GM12873 (cell line): Measurements from ENCODE around the gene MPP2.

Experiments
- TF ChIP-seq, protein P1 (sequence below): IDR thresholded peaks from 2 replicates; pipeline ENCODE4 v1.5.1; 2012; ENCODE audit warnings: low read depth, mild to moderate bottlenecking, moderate library complexity, low read length, control low read depth; ENCODE audit not compliant: insufficient read depth; ENCODE audit errors: missing control alignments

The MPP2 gene

DNA sequence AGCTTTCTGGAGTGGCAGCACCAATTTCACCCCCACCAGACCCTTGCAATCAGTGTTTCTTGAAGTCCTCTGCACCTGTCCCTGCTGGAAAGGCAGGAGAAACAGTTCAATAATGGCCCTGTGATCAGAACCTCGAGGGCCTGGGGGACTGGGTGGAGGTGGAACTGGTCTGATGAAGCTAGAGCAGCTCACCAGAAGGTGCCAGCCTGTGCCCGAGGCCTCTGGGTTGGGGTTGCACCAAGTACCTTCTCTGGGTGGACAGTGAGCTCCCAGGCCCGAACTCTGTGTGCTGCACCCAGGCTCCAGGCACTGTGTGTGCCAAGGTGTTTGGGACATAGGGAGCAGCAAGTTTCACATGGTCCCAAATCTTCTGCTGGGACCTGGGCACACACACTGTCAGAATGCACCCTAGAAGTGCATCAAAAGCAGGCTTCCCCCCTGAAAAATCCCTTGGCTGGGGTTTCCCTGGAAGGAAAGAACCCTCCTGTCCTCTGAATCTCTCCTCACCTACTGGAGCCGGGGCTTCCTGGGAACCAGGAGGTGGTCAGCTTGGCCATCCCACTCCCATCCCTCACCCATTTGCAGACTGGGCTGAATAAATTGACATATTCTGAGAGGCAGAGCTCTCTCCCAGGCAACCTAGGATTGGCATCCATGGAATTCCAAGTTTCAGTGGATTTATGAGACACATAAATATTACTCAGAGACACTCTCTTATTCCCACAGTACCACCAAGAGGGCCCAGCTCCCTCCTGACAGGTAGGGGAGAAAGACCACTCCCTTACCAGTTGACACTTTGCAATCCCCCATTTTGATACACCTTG, 43.0 kb downstream of the MPP2 start:
- TF ChIP-seq, protein P1, sequence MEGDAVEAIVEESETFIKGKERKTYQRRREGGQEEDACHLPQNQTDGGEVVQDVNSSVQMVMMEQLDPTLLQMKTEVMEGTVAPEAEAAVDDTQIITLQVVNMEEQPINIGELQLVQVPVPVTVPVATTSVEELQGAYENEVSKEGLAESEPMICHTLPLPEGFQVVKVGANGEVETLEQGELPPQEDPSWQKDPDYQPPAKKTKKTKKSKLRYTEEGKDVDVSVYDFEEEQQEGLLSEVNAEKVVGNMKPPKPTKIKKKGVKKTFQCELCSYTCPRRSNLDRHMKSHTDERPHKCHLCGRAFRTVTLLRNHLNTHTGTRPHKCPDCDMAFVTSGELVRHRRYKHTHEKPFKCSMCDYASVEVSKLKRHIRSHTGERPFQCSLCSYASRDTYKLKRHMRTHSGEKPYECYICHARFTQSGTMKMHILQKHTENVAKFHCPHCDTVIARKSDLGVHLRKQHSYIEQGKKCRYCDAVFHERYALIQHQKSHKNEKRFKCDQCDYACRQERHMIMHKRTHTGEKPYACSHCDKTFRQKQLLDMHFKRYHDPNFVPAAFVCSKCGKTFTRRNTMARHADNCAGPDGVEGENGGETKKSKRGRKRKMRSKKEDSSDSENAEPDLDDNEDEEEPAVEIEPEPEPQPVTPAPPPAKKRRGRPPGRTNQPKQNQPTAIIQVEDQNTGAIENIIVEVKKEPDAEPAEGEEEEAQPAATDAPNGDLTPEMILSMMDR, result no peak

DNA sequence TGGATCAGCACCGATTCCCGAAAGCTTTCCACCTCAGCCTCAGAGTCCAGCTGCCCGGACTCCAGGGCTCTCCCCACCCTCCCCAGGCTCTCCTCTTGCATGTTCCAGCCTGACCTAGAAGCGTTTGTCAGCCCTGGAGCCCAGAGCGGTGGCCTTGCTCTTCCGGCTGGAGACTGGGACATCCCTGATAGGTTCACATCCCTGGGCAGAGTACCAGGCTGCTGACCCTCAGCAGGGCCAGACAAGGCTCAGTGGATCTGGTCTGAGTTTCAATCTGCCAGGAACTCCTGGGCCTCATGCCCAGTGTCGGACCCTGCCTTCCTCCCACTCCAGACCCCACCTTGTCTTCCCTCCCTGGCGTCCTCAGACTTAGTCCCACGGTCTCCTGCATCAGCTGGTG, 45.4 kb downstream of the MPP2 start:
- TF ChIP-seq, protein P1, result no peak

DNA sequence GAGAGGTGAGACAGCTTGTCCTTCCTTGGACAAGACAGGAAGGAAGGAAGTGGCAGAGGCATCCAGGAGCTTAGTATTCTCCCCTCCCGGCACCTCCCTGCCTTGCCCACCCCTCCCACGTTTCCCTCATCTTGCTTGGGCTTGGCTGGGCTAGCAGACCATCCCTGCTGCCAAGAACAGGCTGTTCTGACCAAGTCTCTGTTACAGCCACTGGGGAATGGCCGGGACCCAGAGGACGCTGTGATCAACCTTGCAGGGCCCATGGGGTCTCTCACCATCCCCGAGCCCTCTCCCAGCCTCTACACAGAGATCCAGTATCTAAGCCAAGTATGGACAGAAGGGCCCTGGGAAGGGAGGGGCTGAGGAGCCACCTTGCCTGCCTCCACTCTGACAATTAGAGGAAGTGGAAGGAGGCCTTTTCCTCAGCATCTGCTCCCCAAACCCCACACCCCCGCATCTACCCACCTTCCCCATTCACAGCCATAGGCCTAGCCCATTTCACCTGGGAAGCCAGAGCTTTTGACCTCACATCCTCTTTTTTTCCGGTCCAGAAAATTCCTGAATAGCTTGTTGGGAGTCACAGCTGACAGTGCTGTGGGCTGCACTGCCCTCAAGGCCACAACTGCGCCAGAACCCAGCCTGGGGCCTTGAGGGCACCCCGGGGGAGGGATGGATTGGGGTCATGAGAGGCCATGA, 46.3 kb downstream of the MPP2 start:
- TF ChIP-seq, protein P1, result no peak

DNA sequence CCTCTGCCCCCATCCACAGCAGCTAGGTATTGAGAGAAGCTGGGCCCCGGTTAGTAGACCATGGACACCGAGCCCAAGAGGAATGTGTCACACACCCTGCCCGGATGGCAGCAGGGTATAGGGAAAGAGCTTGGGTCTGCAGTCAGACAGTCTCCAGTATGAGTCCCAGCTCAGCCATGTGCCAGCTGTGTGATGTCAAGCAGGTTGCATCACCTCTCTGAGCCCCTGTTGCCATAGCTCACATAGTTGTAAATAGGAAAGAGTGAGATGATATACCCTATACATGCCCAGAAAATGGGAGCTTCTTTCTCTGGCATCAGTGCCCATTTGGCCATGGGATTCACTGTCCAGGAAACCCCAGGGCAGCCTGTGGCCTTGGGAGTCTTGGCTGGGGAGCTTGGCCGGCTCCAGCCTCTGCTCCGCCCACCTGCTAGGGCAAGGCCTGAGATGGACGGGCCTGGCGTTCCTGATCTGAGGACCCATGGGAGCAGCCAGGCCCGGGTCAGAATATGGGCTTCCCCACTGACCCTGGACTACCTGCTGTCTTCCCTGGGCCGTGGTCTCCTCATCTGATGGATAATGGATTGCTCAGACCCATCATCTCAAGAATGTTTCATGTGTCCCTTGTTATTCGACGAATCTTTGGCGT, 47.1 kb downstream of the MPP2 start:
- TF ChIP-seq, protein P1, result no peak

- TF ChIP-seq, protein P1, result no peak
Observed at GRCh38 chr17:43857957-43858600, 49.3 kb downstream of the MPP2 start.

GRCh38 chr17:43857141-43857540, 50.2 kb downstream of the MPP2 start:
- TF ChIP-seq, protein P1, result no peak

DNA sequence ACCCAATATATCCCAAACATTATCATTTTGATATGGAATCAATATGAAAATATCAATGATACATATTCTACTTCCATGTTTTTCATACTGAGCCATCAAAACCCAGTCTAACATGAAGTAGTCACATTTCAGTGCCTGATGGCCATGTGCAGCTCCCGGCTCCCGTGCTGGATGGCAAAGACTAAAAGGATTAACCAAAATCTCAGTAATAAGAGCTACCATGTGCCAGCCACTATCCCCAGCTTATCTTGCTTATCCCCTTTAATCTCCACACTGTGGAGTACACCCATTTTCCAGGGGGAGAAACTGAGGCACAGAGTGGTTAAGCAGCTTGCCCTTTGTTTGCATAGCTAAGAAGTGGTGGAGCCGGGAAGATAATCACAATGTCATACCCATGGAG, 51.2 kb downstream of the MPP2 start:
- TF ChIP-seq, protein P1, result no peak
